Measurements from ENCODE around the gene MEI1.

DNA sequence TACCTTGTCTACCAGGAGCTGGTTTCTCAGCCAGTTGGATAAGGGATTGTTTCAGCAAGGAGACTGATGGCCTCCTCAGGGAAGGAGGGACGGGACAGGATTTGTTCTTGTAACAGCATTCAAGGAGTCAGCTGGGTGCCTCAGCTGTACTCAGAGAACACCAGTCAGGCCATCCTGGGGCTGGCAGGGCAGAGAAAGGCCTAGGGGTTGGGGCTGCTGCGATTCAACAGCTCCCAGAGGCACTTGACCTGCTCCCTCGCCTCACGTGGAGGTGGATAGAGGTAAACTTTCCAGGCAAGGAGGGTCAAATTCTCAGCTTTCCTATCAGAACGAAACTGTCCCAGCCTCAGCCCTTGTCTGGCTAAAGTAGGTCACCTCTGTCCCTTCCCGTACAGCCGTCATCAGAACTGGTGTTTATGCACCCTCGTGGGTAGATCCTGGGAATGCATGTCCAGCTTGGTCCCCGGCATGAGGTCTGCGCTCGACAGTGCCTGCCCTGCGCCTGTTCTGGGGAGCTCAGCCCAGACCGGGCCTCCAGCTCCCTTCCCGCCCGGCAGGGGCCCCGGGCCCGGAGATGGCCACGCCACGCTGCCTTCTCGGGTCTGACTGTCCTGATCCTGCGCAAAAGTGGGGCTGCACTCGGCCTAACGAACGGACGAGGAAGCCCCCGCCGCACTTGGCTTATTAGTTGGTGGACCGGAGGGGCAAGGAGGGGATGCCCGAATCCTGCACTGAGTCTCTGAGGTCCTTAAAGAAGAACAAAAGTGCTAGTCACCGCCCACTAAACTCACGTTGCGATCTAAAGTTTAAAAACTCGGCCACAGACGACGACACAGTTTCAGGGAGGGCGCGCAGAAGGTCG is 100.4 kb downstream of the MEI1 start:
- TF ChIP-seq, protein P1, sequence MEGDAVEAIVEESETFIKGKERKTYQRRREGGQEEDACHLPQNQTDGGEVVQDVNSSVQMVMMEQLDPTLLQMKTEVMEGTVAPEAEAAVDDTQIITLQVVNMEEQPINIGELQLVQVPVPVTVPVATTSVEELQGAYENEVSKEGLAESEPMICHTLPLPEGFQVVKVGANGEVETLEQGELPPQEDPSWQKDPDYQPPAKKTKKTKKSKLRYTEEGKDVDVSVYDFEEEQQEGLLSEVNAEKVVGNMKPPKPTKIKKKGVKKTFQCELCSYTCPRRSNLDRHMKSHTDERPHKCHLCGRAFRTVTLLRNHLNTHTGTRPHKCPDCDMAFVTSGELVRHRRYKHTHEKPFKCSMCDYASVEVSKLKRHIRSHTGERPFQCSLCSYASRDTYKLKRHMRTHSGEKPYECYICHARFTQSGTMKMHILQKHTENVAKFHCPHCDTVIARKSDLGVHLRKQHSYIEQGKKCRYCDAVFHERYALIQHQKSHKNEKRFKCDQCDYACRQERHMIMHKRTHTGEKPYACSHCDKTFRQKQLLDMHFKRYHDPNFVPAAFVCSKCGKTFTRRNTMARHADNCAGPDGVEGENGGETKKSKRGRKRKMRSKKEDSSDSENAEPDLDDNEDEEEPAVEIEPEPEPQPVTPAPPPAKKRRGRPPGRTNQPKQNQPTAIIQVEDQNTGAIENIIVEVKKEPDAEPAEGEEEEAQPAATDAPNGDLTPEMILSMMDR (IDR thresholded peaks at IDR 0.05; ENCODE audit: low read depth, low read length), result no peak
- no peak for TF ChIP-seq EZH2phosphoT487 (IDR thresholded peaks at IDR 0.05; ENCODE audit: low read depth)

Data from OCI-LY3 (cell line).